ENCODE data around the gene ARSG. TPM values are rescaled to one million over a fixed set of nuclear protein-coding genes. Genes with fewer than 3 reads are reported as not detected.

ARSG gene
- total and polyA plus RNA-seq, 12 donors: 0.95 to 6.2 (median 3.5) TPM

- ATAC-seq (no peak), DNase-seq (no peak)
- peaks cover 12 to 67% (median 49%) of the 10 kb centered on the region in 9 donors for H3K4me1 ChIP-seq
- H3K27ac ChIP-seq: peak overlapping the region in 8 of 10 donors; percentile 53 to 83 (median 69)
- no peak overlapping the region for H3K4me3 ChIP-seq
- intact Hi-C loops (cut with DNase I): loop anchor here in 1 of 10 donors (5.0 kb wide), 1 partner anchor 91 kb away; the partner anchor contains the start of genes ARSG and SLC16A6
- H3K9me3 ChIP-seq: no peaks in the 10 kb centered on the region
- WGBS, 2 donors: 76 to 79% methylated on average over 4 of the region's 4 CpGs
- no peaks in the 10 kb centered on the region for H3K36me3 ChIP-seq
- no peak for TF ChIP-seq CTCF (IDR thresholded peaks at IDR 0.05)
- H3K27me3 ChIP-seq: no peaks in the 10 kb centered on the region
Measured at GRCh38 chr17:68383120-68383442, 91.8 kb downstream of the ARSG start.

- H3K4me3 ChIP-seq: no peak overlapping the region
- H3K36me3 ChIP-seq: no peaks in the 10 kb centered on the region
- no peaks in the 10 kb centered on the region for H3K27me3 ChIP-seq
- ATAC-seq (peak in 7 of 8 donors; percentile 27 to 83 (median 52)), DNase-seq (no peak)
- no peaks in the 10 kb centered on the region for H3K9me3 ChIP-seq
- peak overlapping the region in 9 of 10 donors; percentile 32 to 83 (median 68) for H3K27ac ChIP-seq
- 41 to 54% methylated on average over 16 of the region's 16 CpGs for WGBS, 2 donors
- intact Hi-C loops (cut with DNase I): loop anchor here in 1 of 10 donors (5.0 kb wide), 1 partner anchor 91 kb away; the partner anchor contains the start of genes ARSG and SLC16A6
- H3K4me1 ChIP-seq: peaks cover 10 to 61% (median 46%) of the 10 kb centered on the region in 9 donors
- TF ChIP-seq CTCF (IDR thresholded peaks at IDR 0.05): no peak
Measured at GRCh38 chr17:68383443-68384321, 92.4 kb downstream of the ARSG start.

- no peak for TF ChIP-seq CTCF (IDR thresholded peaks at IDR 0.05)
- H3K4me3 ChIP-seq: no peak overlapping the region
- H3K4me1 ChIP-seq: peaks cover 9 to 53% (median 39%) of the 10 kb centered on the region in 9 donors
- H3K36me3 ChIP-seq: no peaks in the 10 kb centered on the region
- no peaks in the 10 kb centered on the region for H3K27me3 ChIP-seq
- peak overlapping the region in 8 of 10 donors; percentile 53 to 83 (median 69) for H3K27ac ChIP-seq
- no peaks in the 10 kb centered on the region for H3K9me3 ChIP-seq
- intact Hi-C loops (cut with DNase I): loop anchor here in 1 of 10 donors (5.0 kb wide), 1 partner anchor 92 kb away; the partner anchor contains the start of genes ARSG and SLC16A6
- 75 to 84% methylated on average over 1 of the region's 1 CpG for WGBS, 2 donors
- DNase-seq (no peak), ATAC-seq (no peak)
Measured at GRCh38 chr17:68384471-68384870, 93.2 kb downstream of the ARSG start.

- Histone ChIP-seq H3K4me3 (no peak overlapping the region), H3K36me3 (no peaks in the 10 kb centered on the region), H3K4me1 (peaks cover 5 to 48% (median 34%) of the 10 kb centered on the region in 9 donors), H3K27me3 (no peaks in the 10 kb centered on the region), H3K9me3 (no peaks in the 10 kb centered on the region), H3K27ac (peak overlapping the region in 6 of 10 donors; percentile 53 to 83 (median 72))
- TF ChIP-seq CTCF (IDR thresholded peaks at IDR 0.05): no peak
- intact Hi-C loops (cut with DNase I): loop anchor here in 1 of 10 donors (5.0 kb wide), 1 partner anchor 93 kb away; the partner anchor contains the start of genes ARSG and SLC16A6
- ATAC-seq (no peak), DNase-seq (no peak)
- 80 to 81% methylated on average over 4 of the region's 4 CpGs for WGBS, 2 donors
Measured at GRCh38 chr17:68384941-68385340, 93.6 kb downstream of the ARSG start.
